22Rv1 (cell line): ENCODE results near the gene CIRBP.

ENCODE experiments used
- ZFX ChIP-seq: fragments of 450-650 bp; IDR thresholded peaks from 2 replicates; pipeline ENCODE4 v1.6.1; 2017; ENCODE audit warnings: antibody characterized with exemption, borderline replicate concordance
- TF ChIP-seq, protein P1 (sequence below): fragments of 450-650 bp; IDR thresholded peaks from 2 replicates; pipeline ENCODE4 v1.5.1; 2017; ENCODE audit warnings: mild to moderate bottlenecking

GRCh38 chr19:1289686-1290025 is 20.5 kb downstream of the CIRBP start:
- TF ChIP-seq, protein P1, sequence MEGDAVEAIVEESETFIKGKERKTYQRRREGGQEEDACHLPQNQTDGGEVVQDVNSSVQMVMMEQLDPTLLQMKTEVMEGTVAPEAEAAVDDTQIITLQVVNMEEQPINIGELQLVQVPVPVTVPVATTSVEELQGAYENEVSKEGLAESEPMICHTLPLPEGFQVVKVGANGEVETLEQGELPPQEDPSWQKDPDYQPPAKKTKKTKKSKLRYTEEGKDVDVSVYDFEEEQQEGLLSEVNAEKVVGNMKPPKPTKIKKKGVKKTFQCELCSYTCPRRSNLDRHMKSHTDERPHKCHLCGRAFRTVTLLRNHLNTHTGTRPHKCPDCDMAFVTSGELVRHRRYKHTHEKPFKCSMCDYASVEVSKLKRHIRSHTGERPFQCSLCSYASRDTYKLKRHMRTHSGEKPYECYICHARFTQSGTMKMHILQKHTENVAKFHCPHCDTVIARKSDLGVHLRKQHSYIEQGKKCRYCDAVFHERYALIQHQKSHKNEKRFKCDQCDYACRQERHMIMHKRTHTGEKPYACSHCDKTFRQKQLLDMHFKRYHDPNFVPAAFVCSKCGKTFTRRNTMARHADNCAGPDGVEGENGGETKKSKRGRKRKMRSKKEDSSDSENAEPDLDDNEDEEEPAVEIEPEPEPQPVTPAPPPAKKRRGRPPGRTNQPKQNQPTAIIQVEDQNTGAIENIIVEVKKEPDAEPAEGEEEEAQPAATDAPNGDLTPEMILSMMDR = no peak
- no peak for TF ChIP-seq ZFX
